Keratinocyte (primary cell): ENCODE data around the gene CSH2.
"Not testable (repeated sequence)": the region's sequence is repeated elsewhere in the genome, so short reads cannot be mapped to it uniquely, and the experiment has no call there.

Source experiments
- CTCF ChIP-seq, 3 experiments: IDR thresholded peaks in 1 of 3; conservative IDR thresholded peaks in 1 of 3; optimal IDR thresholded peaks in 1 of 3; 2 replicates in 2 of 3; 3 replicates in 1 of 3; pipeline versions ENCODE3 to v1.5.1; 2011; ENCODE audit warnings: low read length in 3 of 3, mild to moderate bottlenecking in 3 of 3, moderate library complexity in 2 of 3, control low read depth in 1 of 3, inconsistent platforms in 1 of 3; ENCODE audit not compliant: insufficient read depth in 2 of 3; ENCODE audit errors: extremely low read depth in 1 of 3
- EZH2 ChIP-seq: IDR thresholded peaks from one replicate; pipeline ENCODE4 v1.6.1; 2012; ENCODE audit warnings: inconsistent platforms, mild to moderate bottlenecking, low read length, moderate library complexity

- TF ChIP-seq CTCF (optimal IDR thresholded peaks at IDR 0.05 in 1 of 3, IDR thresholded peaks at IDR 0.05 in 1 of 3, conservative IDR thresholded peaks at IDR 0.05 in 1 of 3; ENCODE audit: extremely low read depth in 1 of 3, insufficient read depth in 2 of 3, low read length in 3 of 3); EZH2: not testable (repeated sequence)
Measured at GRCh38 chr17:63896524-63897354, 23.3 kb upstream of the CSH2 start, which contains the start of gene CSH1.
